ENCODE measurements around the gene EFS.

DNA sequence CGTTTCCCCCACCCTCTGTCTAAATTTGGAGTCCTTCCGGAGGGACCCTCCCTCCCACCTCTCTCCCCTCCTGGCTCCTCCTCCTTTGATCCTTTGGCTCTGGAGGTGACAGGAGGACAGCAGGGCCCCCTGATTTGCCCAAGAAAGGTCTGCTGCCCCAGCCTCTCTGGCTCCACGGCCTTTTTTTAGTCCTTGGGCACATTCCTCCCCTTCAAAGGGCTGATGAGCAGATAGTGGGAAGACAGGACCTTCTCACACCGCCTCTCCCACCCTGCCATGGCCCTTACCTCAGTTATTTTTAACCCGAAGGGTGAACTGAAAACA, 43.3 kb upstream of the EFS start:
- TF ChIP-seq, protein P1, sequence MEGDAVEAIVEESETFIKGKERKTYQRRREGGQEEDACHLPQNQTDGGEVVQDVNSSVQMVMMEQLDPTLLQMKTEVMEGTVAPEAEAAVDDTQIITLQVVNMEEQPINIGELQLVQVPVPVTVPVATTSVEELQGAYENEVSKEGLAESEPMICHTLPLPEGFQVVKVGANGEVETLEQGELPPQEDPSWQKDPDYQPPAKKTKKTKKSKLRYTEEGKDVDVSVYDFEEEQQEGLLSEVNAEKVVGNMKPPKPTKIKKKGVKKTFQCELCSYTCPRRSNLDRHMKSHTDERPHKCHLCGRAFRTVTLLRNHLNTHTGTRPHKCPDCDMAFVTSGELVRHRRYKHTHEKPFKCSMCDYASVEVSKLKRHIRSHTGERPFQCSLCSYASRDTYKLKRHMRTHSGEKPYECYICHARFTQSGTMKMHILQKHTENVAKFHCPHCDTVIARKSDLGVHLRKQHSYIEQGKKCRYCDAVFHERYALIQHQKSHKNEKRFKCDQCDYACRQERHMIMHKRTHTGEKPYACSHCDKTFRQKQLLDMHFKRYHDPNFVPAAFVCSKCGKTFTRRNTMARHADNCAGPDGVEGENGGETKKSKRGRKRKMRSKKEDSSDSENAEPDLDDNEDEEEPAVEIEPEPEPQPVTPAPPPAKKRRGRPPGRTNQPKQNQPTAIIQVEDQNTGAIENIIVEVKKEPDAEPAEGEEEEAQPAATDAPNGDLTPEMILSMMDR (conservative IDR thresholded peaks at IDR 0.05; ENCODE audit: low read depth, low read length) = no peak
- TF ChIP-seq EZH2 (IDR thresholded peaks at IDR 0.05; ENCODE audit: low read length, unreplicated experiment) (no peak), EZH2phosphoT487 (IDR thresholded peaks at IDR 0.05; ENCODE audit: borderline replicate concordance, low read length) (no peak)
